Measurements from ENCODE around the gene SLC35C1. TPM values are rescaled to one million over a fixed set of nuclear protein-coding genes. Genes with fewer than 3 reads are reported as not detected.

SLC35C1 gene
- total RNA-seq, 4 donors from 2014 or later, result 20.5 to 33.5 (median 27.2) TPM

DNA sequence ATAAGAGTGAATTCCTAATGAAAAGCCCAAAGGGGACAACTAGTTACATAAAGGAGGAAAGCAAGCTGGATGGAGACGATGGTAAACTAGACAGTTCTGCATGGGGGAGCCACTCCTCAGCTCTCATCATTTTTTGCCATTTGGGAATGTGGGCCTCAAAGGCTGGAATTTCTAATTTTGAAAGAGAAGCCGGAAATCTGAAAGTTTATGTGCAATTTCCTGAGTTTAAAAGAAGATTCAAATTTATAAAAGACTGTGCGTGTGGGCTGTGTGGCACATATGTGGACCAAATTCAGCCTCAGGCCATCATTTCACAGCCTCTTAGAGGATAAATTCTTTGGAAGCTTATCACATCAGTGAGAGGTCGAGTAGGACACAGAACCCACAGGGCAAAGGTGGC, 24.0 kb downstream of the SLC35C1 start:
- Histone ChIP-seq H3K4me3 (no peak overlapping the region), H3K27me3 (no peaks in the 10 kb centered on the region), H3K4me1 (peaks cover 0 to 7% (median 0%) of the 10 kb centered on the region in 4 donors), H3K36me3 (no peaks in the 10 kb centered on the region), H3K27ac (no peak overlapping the region), H3K9me3 (peaks cover 0 to 5% (median 0%) of the 10 kb centered on the region in 4 donors)
- no peak for TF ChIP-seq EP300 (IDR thresholded peaks at IDR 0.05)
- no peak for TF ChIP-seq POLR2A (IDR thresholded peaks at IDR 0.05)
- TF ChIP-seq, protein P1, sequence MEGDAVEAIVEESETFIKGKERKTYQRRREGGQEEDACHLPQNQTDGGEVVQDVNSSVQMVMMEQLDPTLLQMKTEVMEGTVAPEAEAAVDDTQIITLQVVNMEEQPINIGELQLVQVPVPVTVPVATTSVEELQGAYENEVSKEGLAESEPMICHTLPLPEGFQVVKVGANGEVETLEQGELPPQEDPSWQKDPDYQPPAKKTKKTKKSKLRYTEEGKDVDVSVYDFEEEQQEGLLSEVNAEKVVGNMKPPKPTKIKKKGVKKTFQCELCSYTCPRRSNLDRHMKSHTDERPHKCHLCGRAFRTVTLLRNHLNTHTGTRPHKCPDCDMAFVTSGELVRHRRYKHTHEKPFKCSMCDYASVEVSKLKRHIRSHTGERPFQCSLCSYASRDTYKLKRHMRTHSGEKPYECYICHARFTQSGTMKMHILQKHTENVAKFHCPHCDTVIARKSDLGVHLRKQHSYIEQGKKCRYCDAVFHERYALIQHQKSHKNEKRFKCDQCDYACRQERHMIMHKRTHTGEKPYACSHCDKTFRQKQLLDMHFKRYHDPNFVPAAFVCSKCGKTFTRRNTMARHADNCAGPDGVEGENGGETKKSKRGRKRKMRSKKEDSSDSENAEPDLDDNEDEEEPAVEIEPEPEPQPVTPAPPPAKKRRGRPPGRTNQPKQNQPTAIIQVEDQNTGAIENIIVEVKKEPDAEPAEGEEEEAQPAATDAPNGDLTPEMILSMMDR (IDR thresholded peaks at IDR 0.05), result no peak
- 56 to 59% methylated on average over 4 of the region's 4 CpGs for WGBS, 2 donors
- no peak for DNase-seq (ENCODE audit: low spot score in 2 of 2)

DNA sequence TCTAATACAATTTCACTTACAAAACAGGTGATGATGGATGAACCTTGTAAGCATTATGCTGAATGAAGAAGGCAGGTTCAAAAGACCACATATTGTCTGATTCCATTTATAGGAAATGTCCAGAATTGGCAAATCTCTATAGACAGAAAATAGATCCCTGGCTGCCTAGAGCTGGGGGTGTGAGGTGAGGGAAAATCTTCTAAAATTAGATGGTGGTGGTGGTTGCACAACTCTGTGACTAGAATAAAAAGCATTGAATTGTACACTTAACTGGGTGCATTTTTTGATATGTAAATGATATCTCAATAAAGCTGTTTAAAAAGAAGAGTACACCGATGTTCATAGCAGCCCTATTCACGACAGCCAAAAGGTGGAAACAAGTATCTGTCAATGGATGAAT, 25.6 kb downstream of the SLC35C1 start:
- TF ChIP-seq, protein P1 (IDR thresholded peaks at IDR 0.05), result no peak
- no peak for TF ChIP-seq POLR2A (IDR thresholded peaks at IDR 0.05)
- no peak for TF ChIP-seq EP300 (IDR thresholded peaks at IDR 0.05)
- Histone ChIP-seq H3K9me3 (peaks cover 0 to 5% (median 0%) of the 10 kb centered on the region in 4 donors), H3K27ac (no peak overlapping the region), H3K36me3 (no peaks in the 10 kb centered on the region), H3K27me3 (no peaks in the 10 kb centered on the region), H3K4me3 (no peak overlapping the region), H3K4me1 (peaks cover 0 to 7% (median 0%) of the 10 kb centered on the region in 4 donors)
- DNase-seq (ENCODE audit: low spot score in 2 of 2), result no peak
- WGBS, 2 donors, result 88 to 95% methylated on average over 2 of the region's 2 CpGs

DNA sequence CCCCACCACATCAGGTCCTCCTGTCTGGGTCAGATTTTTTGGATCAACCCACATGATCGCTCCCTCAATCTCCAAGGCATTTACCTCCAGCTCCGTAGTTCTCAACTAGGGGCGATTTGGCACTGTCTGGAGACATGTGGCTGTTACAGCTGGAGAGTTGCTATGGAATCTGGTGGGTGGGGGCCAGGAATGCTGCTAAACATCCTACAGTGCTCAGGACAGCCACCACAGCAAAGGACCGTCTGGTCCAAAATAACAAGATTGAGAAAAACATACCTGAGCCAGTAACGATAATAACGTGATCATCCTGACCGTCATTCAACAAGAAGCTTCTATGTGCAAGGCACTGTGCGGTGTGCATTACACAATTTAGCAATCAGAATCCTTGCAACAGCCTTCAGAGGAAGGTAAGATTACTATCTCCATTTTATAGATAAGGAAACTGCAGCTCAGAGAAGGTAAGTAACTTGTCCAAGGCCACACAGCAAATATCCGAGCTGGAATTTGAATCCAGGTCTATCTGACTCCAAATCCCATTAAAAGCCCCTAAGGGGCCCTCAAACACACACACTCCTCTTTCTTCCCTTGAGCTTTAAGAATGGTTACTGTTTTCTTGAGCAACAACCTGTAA, 28.0 kb downstream of the SLC35C1 start:
- TF ChIP-seq EP300 (IDR thresholded peaks at IDR 0.05) (no peak), POLR2A (IDR thresholded peaks at IDR 0.05) (no peak)
- TF ChIP-seq, protein P1 (IDR thresholded peaks at IDR 0.05), result no peak

DNA sequence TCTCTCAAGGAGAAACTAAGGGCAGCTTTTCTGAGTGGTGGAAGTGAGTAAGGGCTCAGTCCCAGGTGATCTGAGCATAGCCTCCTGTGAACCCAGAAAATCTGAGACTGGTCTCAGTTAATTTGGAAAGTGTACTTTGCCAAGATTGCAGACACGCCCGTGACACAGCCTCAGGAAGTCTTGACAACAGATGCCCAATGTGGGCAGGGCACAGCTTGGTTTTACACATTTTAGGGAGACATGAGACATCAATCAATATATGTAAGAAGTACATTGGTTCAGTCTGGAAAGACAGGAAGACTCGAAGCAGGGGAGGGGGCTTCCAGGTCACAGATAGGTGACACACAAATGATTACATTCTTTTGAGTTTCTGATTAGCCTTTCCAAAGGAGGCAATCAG, 28.8 kb downstream of the SLC35C1 start:
- Histone ChIP-seq H3K9me3 (no peaks in the 10 kb centered on the region), H3K27me3 (no peaks in the 10 kb centered on the region), H3K4me1 (peaks cover 0 to 7% (median 0%) of the 10 kb centered on the region in 4 donors), H3K36me3 (no peaks in the 10 kb centered on the region), H3K27ac (no peak overlapping the region), H3K4me3 (no peak overlapping the region)
- DNase-seq (ENCODE audit: low spot score in 2 of 2), result no peak
- TF ChIP-seq POLR2A (IDR thresholded peaks at IDR 0.05) (no peak), EP300 (IDR thresholded peaks at IDR 0.05) (no peak)
- TF ChIP-seq, protein P1 (IDR thresholded peaks at IDR 0.05), result no peak
- 73 to 77% methylated on average over 3 of the region's 3 CpGs for WGBS, 2 donors

More for the DNA sequence above, 28.0 kb downstream of the SLC35C1 start:
- 60 to 67% methylated on average over 9 of the region's 9 CpGs for WGBS, 2 donors
- H3K4me3 ChIP-seq, result no peak overlapping the region
- DNase-seq (ENCODE audit: low spot score in 2 of 2), result no peak
- peaks cover 0 to 7% (median 0%) of the 10 kb centered on the region in 4 donors for H3K4me1 ChIP-seq
- no peaks in the 10 kb centered on the region for H3K36me3 ChIP-seq
- H3K9me3 ChIP-seq, result no peaks in the 10 kb centered on the region
- no peak overlapping the region for H3K27ac ChIP-seq
- no peaks in the 10 kb centered on the region for H3K27me3 ChIP-seq

DNA sequence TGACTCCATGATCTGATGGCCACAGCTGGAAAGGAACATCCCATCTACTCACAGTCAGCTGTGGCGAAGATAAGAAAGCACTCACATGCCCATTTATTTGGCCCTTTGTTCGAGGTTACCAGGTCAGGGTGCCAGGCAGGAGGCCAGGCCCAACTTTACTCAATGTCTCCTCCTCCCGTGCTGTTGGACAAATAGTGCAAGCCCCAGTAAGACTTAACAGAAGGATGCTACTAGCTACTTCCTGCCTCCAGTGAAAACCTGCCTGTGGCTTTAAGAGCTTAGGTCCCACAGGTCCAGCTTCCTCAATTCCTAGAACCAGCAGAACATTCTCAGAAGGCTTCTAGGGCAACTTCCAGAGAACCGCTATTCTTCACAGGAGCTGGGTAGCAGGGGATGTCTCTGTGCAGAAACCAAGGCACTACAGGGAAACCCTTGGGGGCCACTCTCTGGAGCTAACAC, 29.4 kb downstream of the SLC35C1 start:
- H3K4me3 ChIP-seq, result no peak overlapping the region
- TF ChIP-seq EP300 (IDR thresholded peaks at IDR 0.05), result no peak
- TF ChIP-seq, protein P1 (IDR thresholded peaks at IDR 0.05), result no peak
- no peak for TF ChIP-seq POLR2A (IDR thresholded peaks at IDR 0.05)

More for the DNA sequence above, 29.4 kb downstream of the SLC35C1 start:
- WGBS, 2 donors, result 36 to 50% methylated on average over 4 of the region's 4 CpGs
- Histone ChIP-seq H3K27ac (no peak overlapping the region), H3K36me3 (no peaks in the 10 kb centered on the region), H3K27me3 (no peaks in the 10 kb centered on the region), H3K4me1 (peaks cover 0 to 7% (median 0%) of the 10 kb centered on the region in 4 donors), H3K9me3 (no peaks in the 10 kb centered on the region)
- no peak for DNase-seq (ENCODE audit: low spot score in 2 of 2)
